ENCODE measurements around the gene SDF4. TPM values are rescaled to one million over a fixed set of nuclear protein-coding genes. Genes with fewer than 3 reads are reported as not detected.

The SDF4 gene
- polyA plus RNA-seq, 12 donors: 71.1 to 160 (median 81.8) TPM; not detected in 1

GRCh38 chr1:1215080-1215676 is 16.6 kb downstream of the SDF4 start:
- DNase-seq: no peak

GRCh38 chr1:1213345-1214265 is 18.2 kb downstream of the SDF4 start, which contains the start of gene TNFRSF4:
Gene TNFRSF4 (minus strand): TSS chr1:1214153. CDS start chr1:1214127, 26 bp downstream.
- DNase-seq: no peak

- no peak for DNase-seq
Measured at GRCh38 chr1:1212780-1213344, 18.9 kb downstream of the SDF4 start.

GRCh38 chr1:1211541-1212441 is 20.0 kb downstream of the SDF4 start:
- DNase-seq: no peak

- DNase-seq: no peak
Measured at GRCh38 chr1:1210726-1211540, 20.9 kb downstream of the SDF4 start.

GRCh38 chr1:1208713-1209433 is 22.9 kb downstream of the SDF4 start:
- DNase-seq: no peak

GRCh38 chr1:1207571-1207892 is 24.3 kb downstream of the SDF4 start:
- DNase-seq: no peak

- no peak for DNase-seq
Measured at GRCh38 chr1:1206966-1207531, 24.8 kb downstream of the SDF4 start.

GRCh38 chr1:1206376-1206965 is 25.3 kb downstream of the SDF4 start, which contains the start of gene TNFRSF18:
Gene TNFRSF18 (minus strand): TSS chr1:1206592. CDS start chr1:1206571, 21 bp downstream.
- no peak for DNase-seq

- DNase-seq: no peak
Measured at GRCh38 chr1:1205769-1206375, 25.9 kb downstream of the SDF4 start.

- no peak for DNase-seq
Measured at GRCh38 chr1:1204998-1205768, 26.6 kb downstream of the SDF4 start.

GRCh38 chr1:1204425-1204920 is 27.3 kb downstream of the SDF4 start:
- DNase-seq: no peak

- DNase-seq: no peak
Measured at GRCh38 chr1:1203561-1204424, 28.0 kb downstream of the SDF4 start.

GRCh38 chr1:1202831-1203560 is 28.8 kb downstream of the SDF4 start:
- no peak for DNase-seq

- peak; percentile 53 for DNase-seq
Measured at GRCh38 chr1:1200876-1201810, 30.7 kb downstream of the SDF4 start.
